ENCODE measurements around the gene TM4SF5.
"Not testable (repeated sequence)": the region's sequence is repeated elsewhere in the genome, so short reads cannot be mapped to it uniquely, and the experiment has no call there.

Gene TM4SF5

GRCh38 chr17:4790705-4791088 is 19.0 kb downstream of the TM4SF5 start:
- DNase-seq = no peak

DNA sequence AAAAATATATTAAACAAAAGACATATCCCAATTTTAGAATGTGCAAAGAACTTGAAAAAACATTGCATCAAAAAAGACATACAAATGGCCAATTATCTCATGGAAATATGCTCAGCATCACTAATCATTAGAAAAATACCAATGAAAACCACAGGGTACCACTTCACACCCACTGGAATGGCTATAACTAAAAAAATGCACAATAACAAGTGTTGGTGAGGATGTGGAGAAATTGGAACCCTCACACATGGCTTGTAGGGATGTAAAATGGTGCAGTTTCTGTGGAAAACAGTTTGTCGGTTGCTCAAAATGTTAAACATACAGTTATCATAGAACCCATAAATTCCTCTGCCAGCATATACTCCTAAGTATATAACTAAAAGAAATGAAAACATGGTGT is 23.5 kb downstream of the TM4SF5 start:
- DNase-seq = no peak

DNA sequence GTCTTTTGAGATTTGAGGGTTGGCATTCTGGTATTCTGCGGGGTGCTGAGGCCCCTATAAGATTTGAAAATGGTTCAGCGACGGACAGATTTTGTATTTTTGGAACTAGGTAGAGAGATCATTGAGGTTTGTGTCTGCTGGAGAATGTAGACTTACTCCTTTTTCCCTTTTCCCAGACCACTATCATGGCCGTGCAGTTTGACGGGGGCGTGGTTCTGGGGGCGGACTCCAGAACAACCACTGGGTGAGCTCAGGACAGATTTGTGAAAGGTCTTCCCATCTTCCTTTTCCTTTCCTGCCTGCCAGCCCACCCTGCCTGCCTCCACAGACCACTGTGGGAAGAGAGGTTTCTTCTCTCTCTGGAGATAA is 24.9 kb downstream of the TM4SF5 start:
- peak; percentile 46 for DNase-seq

- no peak for DNase-seq
Measured at GRCh38 chr17:4800462-4801196, 28.9 kb downstream of the TM4SF5 start.

DNA sequence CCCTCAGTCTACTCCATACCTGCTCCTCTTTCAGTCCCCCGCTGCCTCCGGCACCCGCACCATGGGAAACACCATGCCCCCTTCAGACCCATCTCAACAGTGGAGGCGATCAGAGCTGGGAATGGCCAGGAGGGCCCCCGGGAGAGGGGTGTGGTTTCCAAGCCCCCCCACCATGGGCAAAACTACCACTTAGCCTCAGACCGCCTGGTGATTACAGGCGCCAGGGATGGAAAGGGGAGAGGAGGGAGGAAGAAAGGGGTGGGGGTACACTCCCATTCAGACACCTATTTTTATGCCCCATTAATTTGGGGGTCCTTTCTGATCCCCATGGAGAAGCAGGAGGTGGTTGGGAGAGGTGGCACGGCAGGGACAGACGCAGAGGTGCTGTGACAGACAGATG is 30.5 kb downstream of the TM4SF5 start, which contains the start of gene C17orf114:
TSS of gene C17orf114 (minus strand) at position 101 of the 400 bp plus-strand sequence.
- DNase-seq = no peak

GRCh38 chr17:4806456-4806776 is 34.7 kb downstream of the TM4SF5 start:
- no peak for DNase-seq

DNA sequence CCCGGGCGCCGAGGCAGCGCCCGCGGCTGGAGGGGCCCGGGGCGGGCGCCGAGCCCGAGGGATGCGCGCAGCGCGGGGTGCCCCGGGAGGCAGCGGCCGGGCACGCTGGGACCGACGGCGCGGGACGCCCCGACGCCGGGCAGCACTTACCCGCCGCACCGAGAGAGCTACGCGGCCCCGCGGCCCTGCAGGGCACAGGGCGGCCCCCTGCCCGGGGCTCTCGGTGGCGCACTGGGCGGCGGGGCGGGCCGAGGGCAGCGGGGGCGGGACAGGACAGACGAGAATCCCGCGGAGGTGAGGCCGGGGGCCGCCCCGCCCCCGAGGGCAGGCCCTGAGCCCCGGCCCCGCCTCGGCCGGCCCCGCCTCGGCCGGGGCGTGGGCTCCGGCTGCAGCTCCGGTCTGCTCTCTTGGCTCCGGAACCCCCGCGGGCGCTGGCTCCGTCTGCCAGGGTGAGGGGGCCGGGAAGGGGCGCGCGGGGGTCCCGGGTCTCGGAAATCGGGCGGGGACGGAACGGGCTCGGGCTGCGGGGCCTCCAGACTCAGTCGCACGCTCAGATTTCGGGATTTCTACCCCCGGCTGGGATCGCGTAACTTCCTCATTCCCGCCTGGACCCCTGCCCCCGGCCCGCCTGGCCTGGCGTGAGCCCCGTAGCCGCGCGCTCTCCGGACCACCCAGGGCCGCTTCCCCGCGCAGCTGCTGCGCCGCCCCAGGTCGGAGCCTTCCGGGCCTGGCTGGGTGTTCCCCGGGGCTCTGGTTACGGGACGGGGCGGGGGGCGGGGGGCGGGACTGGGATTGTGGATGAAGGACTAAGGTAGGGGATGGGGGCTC is 35.3 kb downstream of the TM4SF5 start, which contains the start of gene PLD2:
TSS of gene PLD2 (plus strand) at position 376 of the 828 bp plus-strand sequence. CDS start 621 bp downstream, outside the sequence.
- peak; percentile 88 for DNase-seq

- no peak for DNase-seq
Measured at GRCh38 chr17:4807605-4808377, 36.1 kb downstream of the TM4SF5 start.

- no peak for DNase-seq
Measured at GRCh38 chr17:4808378-4808767, 36.7 kb downstream of the TM4SF5 start.

DNA sequence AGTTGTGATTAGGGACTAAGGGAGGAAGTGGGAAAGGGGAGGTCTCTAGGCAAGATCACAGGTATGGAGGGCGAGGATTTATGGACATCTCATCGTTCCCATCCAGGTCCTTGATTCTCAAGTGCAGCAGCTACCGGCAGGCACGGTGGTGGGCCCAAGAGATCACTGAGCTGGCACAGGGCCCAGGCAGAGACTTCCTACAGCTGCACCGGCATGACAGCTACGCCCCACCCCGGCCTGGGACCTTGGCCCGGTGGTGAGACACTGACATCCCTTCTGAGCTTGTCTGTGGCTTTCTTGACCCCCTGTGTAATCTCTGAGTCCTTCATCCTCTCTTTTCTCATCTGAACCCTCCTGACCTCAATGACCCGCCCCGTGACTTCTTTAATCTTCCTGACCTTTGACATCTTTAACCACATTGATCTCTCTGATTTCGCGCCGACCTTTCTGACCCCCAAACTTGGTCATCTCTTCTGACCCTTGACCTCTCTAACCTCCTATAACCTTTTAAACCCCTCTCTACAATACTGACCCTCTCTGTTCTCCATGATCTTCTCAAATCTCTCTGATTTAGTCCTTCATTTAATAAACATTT is 39.1 kb downstream of the TM4SF5 start:
- no peak for DNase-seq

GRCh38 chr17:4811471-4811870 is 39.8 kb downstream of the TM4SF5 start:
- DNase-seq = no peak

DNA sequence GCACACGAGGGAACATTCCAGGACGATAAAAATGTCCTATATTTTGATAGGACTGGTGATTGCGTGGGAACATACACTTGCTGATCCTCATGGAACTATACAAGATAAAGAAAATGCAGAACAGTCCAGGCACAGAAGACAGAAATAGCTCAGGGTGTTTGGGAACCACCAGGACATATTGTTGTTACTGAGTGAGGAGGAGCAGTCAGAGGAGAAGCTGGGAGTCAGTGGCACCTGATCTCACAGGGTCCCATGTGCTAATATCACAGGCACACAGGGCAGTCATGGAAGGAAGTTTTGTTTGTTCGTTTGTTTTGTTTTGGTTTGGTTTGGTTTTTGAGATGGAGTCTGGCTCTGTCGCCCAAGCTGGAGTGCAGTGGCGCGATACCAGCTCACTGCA is 41.0 kb downstream of the TM4SF5 start:
- no peak for DNase-seq

DNA sequence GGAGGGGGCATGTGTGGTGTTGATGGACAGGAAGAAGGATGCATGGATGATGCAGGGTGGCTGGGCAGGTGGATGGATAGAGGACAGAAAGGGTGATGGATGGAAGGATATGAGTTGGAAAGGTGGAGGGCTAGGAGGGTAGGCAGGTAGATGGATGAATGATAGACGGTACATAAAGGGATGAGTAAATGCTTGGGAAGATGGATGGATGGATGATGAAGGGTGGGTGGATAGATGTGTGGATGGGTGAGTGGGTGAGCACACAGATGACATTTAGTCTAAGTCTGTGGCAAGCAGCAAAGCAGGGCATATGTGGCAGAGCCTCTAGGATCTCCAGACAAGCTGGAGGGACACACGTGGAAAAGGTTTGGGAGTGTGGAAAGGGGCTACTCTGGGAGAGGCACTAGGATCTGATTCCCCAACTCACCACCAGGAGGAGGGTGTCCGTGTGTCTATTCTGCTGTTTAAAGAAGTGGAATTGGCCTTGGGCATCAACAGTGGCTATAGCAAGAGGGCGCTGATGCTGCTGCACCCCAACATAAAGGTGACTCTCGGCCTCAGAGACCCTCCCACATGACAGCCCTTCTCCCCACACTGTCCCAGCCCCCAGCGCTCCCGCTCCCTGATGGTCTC is 43.5 kb downstream of the TM4SF5 start:
- no peak for DNase-seq

- DNase-seq = no peak
Measured at GRCh38 chr17:4816826-4817225, 45.1 kb downstream of the TM4SF5 start.

GRCh38 chr17:4818276-4818675 is 46.6 kb downstream of the TM4SF5 start:
- DNase-seq = no peak

DNA sequence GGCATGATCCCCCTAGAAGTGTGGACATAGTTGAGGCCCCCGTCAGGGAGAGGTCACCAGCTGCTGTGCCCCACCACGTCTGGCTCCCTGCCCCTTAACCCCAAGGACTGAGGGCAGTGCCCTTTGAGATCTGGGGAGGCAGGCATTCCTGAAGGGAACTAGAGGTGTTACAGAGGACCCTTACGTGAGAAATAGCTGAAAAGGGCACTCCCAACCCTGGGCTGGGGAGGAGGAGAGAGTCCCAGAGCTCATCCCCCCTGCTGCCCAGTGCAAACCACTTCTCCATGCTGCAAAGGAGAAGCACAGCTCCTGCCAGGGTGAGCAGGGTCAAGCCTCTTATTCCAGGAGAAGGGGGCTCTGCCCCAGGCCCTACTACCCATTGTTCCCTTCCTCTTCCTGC is 51.1 kb downstream of the TM4SF5 start:
- no peak for DNase-seq

DNA sequence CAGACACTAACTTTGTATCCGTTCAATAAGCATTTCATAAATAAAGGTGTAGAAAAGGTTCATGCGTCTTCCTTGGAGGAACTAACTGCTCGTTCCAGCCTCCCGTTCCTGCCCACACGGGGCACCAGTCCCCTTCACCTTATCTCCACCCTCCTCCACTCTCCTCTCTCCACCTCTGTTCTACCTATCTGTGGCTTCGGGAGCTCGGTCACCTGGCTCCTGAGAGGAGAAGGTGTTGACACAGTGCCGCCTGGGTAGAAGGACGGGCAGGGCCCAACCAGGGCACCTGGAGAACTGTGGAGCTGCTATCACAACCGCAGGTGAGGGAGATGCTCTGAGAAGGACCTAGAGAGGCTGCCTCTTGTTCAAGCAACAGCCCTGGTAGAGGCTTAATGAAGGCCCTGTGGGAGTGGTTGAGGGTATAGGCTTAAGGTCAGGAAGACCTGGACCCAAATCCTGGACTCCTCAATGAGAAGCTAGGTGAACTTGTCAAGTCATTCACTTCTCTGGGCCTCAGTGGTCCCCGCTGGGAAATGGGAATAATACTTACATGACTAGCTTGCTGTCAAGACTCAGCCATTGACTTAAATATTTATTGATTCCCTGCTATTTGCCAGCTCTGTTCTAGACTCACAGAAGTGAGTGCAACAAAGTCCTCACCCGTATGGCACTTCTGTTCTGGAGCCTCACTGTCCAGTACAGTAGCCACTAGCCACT is 51.8 kb downstream of the TM4SF5 start:
- DNase-seq = no peak

DNA sequence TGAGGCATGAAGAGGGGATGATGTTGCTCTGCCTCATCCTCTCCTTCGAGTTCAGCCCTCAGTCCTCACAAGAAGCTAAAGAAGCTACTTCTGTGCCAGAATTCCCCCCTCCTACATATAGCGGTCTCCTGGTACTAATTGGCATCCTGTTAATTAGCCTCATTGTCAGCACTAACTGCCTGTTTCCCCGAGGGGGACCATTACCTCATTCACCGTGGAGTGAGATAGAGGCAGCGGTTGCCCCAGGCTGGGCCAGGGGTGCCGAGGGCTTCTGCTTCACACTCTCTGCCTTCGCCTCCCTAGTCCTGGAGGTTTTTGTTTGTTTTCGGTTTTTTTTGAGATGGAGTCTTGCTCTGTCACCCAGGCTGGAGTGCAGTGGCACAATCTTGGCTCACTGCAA is 55.7 kb downstream of the TM4SF5 start:
- DNase-seq = no peak

- DNase-seq = not testable (repeated sequence)
Measured at GRCh38 chr17:4832829-4833177, 61.1 kb downstream of the TM4SF5 start.
